Measurements from ENCODE around the gene PRDM2.

GRCh38 chr1:13651279-13651678, 48.7 kb upstream of the PRDM2 start:
- TF ChIP-seq CTCF (IDR thresholded peaks at IDR 0.05) (no peak), POLR2A (IDR thresholded peaks at IDR 0.05) (no peak)
